GM19463 (cell line): Measurements from ENCODE around the gene SPATC1L.

Experiments used
- ATAC-seq: cut with Tn5 transposase; IDR thresholded peaks from one replicate; pipeline ENCODE4 v1.9.1; 2021; ENCODE audit warnings: mild to moderate bottlenecking, moderate library complexity; ENCODE audit not compliant: unreplicated experiment

Gene SPATC1L

GRCh38 chr21:46111193-46111571 is 73.1 kb downstream of the SPATC1L start:
- ATAC-seq, result no peak
